GM21381 (cell line): Measurements from ENCODE around the gene DLEC1.

Experiments used
- ATAC-seq: cut with Tn5 transposase; IDR thresholded peaks from one replicate; pipeline ENCODE4 v1.9.1; 2021; ENCODE audit warnings: mild to moderate bottlenecking, moderate library complexity; ENCODE audit not compliant: unreplicated experiment

DLEC1 gene, protein sequence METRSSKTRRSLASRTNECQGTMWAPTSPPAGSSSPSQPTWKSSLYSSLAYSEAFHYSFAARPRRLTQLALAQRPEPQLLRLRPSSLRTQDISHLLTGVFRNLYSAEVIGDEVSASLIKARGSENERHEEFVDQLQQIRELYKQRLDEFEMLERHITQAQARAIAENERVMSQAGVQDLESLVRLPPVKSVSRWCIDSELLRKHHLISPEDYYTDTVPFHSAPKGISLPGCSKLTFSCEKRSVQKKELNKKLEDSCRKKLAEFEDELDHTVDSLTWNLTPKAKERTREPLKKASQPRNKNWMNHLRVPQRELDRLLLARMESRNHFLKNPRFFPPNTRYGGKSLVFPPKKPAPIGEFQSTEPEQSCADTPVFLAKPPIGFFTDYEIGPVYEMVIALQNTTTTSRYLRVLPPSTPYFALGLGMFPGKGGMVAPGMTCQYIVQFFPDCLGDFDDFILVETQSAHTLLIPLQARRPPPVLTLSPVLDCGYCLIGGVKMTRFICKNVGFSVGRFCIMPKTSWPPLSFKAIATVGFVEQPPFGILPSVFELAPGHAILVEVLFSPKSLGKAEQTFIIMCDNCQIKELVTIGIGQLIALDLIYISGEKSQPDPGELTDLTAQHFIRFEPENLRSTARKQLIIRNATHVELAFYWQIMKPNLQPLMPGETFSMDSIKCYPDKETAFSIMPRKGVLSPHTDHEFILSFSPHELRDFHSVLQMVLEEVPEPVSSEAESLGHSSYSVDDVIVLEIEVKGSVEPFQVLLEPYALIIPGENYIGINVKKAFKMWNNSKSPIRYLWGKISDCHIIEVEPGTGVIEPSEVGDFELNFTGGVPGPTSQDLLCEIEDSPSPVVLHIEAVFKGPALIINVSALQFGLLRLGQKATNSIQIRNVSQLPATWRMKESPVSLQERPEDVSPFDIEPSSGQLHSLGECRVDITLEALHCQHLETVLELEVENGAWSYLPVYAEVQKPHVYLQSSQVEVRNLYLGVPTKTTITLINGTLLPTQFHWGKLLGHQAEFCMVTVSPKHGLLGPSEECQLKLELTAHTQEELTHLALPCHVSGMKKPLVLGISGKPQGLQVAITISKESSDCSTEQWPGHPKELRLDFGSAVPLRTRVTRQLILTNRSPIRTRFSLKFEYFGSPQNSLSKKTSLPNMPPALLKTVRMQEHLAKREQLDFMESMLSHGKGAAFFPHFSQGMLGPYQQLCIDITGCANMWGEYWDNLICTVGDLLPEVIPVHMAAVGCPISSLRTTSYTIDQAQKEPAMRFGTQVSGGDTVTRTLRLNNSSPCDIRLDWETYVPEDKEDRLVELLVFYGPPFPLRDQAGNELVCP (N-terminal part only)

DNA sequence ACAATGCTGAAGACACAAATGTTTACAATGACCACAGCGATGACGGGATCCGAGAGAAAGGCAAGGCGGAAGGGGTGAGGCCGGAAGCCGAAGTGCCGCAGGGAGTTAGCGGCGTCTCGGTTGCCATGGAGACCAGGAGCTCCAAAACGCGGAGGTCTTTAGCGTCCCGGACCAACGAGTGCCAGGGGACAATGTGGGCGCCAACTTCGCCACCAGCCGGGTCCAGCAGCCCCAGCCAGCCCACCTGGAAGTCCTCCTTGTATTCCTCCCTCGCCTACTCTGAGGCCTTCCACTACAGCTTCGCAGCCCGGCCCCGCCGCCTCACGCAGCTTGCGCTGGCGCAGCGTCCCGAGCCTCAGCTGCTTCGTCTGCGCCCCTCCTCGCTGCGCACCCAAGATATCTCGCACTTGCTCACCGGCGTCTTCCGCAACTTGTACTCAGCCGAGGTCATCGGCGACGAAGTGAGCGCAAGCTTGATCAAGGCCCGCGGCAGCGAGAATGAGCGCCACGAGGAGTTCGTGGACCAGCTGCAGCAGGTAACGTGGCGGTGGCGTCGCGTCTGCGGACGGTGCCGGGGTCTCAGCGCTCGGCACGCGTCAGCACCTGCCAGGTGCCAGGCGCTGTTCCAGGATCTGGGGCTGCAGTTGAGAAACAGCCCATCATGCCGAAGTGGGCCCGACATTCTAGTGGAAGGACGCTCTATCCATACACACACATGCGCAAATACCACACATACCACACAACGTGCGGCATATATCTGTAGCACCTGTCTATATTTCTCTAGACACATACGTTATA is at the start of gene DLEC1:
Gene DLEC1, plus strand, starts transcription at position 108 of the 798 bp plus-strand sequence. Its CDS starts 18 bp downstream, at position 126.
- peak; percentile 90 for ATAC-seq

DNA sequence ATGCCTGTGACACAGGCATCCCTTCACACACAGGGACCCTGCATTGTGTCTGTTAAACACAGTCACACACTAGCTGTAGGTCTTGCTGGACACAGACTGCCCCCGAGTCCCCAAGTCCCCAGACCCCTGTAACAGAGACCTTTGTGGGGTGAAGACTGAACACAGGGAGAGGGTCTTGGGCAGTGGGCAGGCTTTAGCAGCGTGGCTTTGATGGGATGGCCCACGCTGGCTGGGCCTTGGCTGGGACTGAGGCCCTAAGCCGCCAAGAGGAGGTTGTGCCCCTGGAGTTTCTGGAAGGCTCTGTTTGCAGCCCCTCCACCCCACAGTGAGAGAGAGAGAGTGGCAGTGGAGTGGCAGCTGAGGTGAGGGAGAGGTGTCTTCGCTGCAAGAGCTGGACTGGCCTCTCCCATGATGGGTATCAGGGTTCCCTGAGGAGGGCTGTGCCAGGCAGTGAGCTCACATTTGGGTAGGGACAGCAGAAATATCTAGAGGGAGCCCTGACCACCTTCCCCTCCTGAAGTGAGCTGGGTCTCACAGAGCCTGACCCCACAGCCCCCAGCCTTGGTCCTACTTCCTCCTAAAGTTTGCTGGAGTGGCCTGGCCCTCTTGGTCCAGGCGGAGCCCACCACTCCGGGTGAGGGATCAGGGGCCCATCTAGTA is 49.1 kb upstream of the DLEC1 start:
- ATAC-seq: no peak

DNA sequence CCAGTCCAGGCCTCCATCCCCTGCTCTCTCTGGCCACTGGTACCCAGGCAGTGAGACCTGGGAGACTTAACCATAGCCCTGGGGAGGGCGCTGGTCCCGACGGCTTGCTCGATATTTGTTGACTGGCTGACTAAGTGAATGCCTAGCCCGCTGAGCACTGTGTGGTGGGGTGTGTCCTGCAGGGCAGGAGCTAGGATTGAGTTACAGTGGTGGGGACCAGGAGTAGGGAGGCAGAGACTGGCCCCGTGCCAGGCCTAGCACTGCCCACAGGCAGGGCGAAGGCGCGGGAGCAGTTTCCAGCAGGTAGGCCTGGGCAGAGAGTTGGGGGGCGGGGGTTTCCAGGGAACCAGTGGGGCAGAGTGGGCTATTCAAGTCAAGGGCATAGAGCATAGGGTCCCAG is 48.5 kb upstream of the DLEC1 start, which contains the start of gene VILL:
Gene VILL, plus strand, starts transcription at position 260 of the 400 bp plus-strand sequence. CDS start 2,887 bp downstream, outside the sequence.
- no peak for ATAC-seq

DNA sequence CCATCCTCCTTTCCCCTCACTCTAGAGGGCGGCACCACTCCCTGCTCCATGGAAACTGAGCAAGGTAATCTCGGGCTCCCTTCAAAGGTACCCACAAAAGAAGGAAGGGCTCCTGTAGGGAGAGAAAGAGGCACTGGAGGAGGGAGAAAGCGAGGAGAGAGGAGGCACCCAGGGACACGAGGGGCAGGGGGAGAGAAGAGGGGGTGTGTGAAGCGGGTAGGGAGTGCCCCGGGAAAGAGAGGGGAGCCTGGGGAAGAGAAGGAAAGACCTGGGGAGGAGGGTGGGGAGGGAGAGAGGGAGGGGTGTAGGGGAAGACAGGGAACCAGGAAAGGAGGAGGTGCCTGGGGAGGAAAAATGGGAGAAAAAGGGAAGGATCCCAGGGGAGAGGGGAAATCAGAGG is 47.9 kb upstream of the DLEC1 start:
- no peak for ATAC-seq

DNA sequence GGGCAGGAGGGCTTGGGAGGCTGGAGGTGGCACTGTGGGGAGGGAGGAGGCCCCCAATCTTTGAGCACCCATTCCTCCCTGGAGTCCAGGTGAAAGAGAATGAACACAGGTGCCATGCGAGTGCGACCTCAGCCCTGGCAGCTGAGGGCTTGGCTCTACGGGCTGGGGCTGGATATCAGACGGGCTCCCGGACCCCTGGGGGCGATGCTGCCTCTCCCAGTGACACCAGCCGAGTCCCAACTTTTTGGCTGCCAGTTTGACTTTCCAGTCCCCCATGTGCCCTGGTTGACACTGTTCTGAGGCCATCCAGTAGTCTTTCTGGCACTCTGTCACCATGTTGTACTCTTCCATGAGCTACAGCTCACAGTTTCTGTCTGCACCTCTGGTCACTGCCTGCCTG is 47.2 kb upstream of the DLEC1 start:
- no peak for ATAC-seq

DNA sequence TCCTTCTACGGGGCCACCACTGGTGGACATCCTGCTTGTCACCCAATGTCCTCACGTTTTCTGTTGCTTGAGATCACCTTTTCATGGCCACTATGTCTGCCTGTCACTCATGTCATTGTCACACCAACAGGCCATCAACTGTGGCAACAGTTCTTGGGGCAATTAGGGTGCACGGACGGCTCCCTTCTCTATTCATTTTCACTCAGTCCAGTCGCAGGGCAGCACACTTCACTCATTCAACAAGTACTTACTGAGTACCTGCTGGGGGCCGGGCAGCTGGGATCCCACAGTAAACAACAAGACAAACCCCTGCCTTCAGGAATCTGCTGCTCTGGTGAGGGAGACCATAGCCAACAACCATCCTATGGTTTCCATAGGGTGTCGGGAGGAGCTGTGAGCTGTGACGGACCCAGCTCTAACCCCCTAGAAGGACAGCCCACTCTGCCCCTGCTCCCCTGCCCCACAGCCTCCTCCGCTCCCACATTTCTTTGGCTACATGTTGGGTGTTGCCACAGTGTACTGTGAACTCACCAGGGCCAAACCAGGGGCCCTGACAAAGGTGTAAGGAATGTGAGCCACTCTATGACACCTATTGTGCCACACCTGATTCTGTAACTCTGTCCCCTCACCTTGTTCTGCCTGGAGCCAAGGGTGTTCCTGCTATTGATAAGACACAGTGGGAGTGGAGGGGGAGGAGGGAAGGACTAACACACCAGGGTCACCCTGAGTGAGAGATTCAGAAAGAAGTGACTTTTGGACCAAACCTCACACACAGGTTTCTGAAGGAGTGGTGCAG is 46.5 kb upstream of the DLEC1 start:
- no peak for ATAC-seq

DNA sequence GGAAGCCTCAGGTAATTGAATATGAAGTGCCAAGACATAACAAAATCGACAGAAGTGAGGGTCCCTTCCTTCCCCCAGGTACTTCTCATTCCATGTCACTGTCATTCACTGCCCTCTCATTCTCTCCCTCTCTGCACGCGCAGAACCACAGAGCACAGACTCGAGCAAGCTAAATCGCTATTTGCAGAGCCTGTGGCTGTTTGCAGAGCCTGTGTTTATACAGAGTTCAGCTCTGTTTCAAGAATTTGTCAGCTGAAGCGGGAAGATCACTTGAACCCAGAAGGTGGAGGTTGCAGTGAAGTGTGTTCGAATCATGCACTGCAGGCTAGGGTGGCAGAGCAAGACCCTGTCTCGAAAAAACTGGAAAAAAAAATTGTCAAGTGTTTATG is 45.9 kb upstream of the DLEC1 start:
- no peak for ATAC-seq

DNA sequence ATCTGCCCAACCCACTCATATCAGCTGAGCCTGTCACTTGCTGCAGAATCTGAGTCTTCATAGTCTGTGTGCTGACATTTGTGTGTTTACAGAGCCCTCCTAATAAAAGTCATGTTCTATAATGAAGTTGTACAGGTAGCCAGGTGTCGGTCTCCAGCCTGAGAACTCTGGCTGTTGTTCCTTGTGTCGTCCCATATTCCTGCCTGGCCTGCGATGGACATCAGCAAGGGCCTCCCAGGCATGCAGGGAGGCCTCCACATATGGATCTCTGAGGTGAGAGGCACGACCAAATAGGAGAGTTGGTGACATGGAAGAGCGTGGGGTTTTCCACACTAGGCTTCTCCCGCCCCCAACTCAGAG is 45.6 kb upstream of the DLEC1 start:
- ATAC-seq: no peak

DNA sequence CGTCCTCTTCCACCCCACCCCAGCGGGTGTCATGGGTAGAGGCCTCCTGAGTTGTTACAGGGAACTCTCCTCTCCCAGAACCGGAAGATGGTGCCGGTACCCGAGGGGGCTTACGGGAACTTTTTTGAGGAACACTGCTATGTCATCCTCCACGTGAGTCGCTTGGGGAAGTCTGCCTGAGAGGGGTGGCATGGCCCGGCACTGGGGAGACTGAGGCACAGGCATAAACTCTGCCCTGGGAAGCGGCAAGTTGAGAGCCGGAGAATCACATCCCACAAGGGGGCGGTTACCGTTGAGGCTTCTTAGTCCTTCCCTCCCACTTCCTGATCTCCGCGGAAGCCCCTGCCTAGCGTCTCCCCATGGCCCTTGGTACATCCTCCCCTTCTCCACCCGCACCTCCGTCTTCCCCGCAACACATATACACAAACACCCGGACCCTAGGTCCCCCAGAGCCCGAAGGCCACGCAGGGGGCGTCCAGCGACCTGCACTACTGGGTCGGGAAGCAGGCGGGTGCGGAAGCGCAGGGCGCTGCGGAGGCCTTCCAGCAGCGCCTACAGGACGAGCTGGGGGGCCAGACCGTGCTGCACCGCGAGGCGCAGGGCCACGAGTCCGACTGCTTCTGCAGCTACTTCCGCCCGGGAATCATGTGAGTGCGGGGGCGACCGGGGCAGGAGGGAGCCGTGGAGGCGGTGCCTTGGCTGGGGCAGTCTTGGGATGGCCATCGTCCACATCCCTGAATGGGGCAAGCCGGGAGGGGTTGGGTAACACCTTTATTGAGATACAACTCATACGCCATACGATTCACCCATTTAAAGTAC is 45.0 kb upstream of the DLEC1 start:
- ATAC-seq: peak; percentile 55

DNA sequence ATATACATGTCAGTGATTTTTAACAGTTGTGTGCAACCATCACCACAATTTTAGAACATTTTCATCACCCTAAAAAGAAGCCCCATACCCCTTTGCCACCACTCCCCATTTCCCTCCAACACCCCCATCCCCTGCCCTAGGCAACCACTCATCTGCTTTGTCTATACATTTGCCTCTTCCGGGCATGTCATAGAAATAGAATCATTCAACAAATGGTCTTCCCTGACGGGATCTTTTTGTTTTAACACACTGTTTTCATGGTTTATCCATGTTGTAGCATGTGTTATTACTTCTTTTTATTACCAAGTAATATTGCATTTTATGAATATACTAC is 44.4 kb upstream of the DLEC1 start:
- ATAC-seq: no peak

DNA sequence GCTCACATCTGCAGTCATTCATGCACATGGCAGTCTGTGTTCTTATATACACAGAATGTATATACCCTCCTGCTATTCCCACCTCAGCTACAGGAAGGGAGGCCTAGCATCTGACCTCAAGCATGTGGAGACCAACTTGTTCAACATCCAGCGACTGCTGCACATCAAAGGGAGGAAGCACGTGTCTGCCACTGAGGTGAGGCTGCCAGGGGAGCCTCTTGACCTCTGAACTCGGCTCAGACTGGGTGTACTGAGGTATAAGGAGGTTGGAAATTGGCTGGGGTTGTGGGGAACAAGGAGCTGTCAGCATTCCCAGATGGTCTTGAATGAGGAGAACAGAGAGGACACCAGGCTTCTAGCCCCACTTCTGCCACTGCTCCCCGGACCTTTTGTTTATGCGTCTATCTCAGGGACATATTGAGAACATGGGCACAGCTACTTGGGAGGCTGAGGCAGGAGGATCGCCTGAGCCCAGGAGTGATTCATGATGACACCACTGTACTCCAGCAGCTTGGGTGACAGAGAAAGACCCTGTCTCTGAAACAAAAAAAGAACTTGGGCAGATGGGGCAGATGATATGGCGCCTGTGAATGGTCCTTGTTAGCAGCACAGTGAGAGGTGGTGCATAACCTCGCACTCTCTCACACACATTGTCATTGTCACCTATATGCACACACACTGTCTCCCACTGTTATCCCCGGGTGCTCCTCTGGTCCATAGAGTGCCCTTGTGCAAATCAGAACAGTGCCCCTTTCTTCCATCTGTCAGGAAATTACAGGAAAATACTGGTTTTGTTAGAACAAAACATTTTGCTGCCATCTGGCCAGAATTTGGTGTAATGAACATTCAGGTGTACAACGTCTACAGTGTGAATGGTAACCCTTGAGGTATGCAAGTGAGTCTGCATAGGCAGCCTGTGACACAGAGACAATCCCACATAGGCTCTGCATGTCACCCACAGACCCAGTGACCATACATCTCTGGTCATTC is 43.1 kb upstream of the DLEC1 start:
- ATAC-seq: no peak

DNA sequence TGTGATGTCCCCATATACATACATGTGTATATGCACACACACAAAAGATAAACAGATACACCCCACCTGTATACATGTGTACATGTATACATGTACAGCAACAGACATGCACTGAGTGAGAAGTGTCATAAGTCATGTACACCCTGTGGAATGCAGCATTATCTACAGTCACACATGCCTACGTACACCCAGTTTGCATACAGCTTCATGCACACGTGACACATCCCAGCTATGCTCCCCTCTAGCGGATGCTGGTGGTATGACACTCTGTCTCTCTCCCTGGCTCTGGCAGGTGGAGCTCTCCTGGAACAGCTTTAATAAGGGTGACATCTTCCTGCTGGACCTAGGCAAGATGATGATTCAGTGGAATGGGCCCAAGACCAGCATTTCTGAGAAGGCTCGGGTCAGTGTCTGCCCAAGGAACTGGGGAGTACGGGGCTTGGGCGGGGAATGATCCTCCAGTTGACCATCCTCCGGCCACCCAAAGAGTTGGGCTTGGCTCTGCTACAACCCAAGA is 42.2 kb upstream of the DLEC1 start:
- peak; percentile 47 for ATAC-seq

DNA sequence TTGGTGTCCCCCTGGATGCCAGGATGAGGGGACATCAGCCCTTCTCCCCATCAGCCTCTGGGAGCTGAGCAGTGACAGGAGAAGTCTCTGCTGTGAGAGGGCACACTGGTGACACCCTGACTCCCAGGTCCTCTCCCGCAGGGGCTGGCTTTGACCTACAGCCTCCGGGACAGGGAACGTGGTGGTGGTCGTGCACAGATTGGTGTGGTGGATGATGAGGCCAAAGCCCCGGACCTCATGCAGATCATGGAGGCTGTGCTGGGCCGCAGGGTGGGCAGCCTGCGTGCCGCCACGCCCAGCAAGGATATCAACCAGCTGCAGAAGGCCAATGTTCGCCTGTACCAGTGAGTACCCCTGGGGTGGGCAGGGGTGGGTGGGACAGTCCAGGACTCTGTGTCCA is 41.7 kb upstream of the DLEC1 start:
- no peak for ATAC-seq

DNA sequence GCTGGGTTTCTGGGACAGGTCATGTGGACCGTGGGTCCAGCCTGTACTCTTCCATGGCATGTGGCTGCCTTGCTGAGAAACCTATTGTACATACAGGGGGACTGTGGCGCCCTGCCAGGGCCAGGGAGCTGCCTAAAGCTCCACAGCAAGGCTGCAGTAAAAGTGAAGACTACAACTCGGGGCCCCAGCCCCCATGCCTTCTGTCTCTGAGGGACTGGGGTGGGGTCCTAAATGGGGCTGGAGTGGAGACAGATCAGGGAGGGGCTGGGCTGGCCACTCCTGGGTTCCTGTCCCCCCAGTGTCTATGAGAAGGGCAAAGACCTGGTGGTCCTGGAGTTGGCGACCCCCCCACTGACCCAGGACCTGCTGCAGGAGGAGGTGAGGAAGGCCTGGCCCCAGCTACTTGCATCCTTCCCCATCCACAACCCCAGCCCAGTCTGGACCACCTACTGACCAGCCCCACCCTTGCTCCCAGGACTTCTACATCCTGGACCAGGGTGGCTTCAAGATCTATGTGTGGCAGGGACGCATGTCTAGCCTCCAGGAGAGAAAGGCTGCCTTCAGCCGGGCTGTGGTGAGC is 41.1 kb upstream of the DLEC1 start:
- no peak for ATAC-seq

DNA sequence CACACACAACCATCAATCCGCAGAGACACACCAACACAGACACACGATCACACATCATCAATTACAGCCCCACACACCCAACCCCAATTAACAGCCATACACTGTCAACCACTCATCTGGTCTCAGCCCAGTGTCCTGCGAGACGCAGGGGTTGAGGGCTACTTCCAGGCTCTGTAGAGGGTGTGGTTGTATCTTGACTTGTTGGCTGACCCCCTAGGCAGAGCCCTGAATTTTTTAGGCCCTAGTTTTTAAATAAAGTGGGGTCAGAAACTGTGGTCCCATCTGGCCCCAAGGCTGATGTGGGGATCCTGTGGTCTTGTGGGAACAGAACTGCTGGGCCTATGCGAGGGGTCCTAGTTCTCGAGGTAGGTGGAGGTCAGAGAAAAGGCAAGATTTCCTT is 39.2 kb upstream of the DLEC1 start:
- ATAC-seq: no peak

DNA sequence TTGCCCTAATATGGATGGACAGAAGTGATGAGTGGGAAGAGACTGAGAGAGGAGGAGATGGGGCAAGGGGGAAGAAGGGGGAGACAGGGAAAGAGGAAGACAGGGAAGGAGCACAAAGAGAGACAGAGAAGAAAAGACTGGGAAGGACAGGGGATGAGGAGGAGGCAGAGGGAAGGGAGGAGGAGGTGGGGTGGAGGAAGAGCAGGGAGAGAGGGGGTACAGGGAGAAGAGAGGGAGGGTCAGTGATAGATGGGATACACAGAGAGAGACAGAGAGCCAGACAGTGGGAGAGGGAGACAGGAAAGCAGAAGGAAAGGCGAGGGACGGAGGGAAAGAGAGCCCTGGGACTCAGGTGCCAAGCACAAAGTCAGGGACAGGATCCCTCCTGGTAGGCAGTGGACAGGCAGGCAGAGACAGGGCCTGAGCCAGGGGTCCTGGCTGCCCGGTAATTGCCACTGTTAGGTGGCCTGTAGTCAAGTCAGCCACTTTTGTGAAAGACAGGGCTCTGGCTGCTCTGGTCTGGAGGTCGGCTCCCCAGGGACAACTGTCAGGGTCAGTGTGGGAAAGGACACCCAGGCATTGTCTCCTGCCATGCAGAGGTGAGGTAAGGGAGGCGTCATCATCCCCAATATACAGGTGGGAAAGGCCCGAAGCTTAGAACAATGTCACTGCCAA is 38.6 kb upstream of the DLEC1 start:
- no peak for ATAC-seq
